HL-60 (cell line): ENCODE results near the gene SH3D19.
"Not testable (repeated sequence)": the region's sequence is repeated elsewhere in the genome, so short reads cannot be mapped to it uniquely, and the experiment has no call there.

Source experiments
- DNase-seq, 2 experiments: peaks; one replicate each; pipeline ENCODE4 v3.0.0-alpha.2; 2010 to 2020; ENCODE audit warnings: low read depth in 1 of 2, low spot score in 1 of 2
- H3K27ac ChIP-seq: fragments of 250-450 bp; sonication (Bioruptor Pico); replicated peaks from 2 replicates; pipeline ENCODE4 v1.5.1; 2020; ENCODE audit warnings: mild to moderate bottlenecking, moderate library complexity
- H3K27me3 ChIP-seq: fragments of 250-450 bp; sonication (Bioruptor Pico); 2 replicates; pipeline ENCODE4 v1.5.1; 2021; ENCODE audit warnings: mild to moderate bottlenecking, moderate library complexity; ENCODE audit not compliant: insufficient read depth, poor library complexity, severe bottlenecking
- H3K4me3 ChIP-seq: replicated peaks from 2 replicates; pipeline ENCODE4 v1.5.1; 2011; ENCODE audit warnings: mild to moderate bottlenecking, control low read depth, low read length; ENCODE audit not compliant: insufficient read depth
- CTCF ChIP-seq: IDR thresholded peaks from one replicate; pipeline ENCODE4 v1.5.1; 2011; ENCODE audit warnings: low read length, control low read depth, inconsistent platforms; ENCODE audit not compliant: insufficient read depth
- GABPA ChIP-seq: IDR thresholded peaks from 2 replicates; pipeline ENCODE4 v1.6.1; 2012; ENCODE audit warnings: low read depth
- POLR2AphosphoS5 ChIP-seq: IDR thresholded peaks from 2 replicates; pipeline ENCODE4 v1.6.1; 2012; ENCODE audit warnings: low read depth
- REST ChIP-seq: IDR thresholded peaks from 2 replicates; pipeline ENCODE4 v1.6.1; 2012; ENCODE audit warnings: low read depth; ENCODE audit not compliant: insufficient replicate concordance
- SPI1 ChIP-seq: IDR thresholded peaks from 2 replicates; pipeline ENCODE4 v1.6.1; 2012; ENCODE audit warnings: low read depth, mild to moderate bottlenecking, borderline replicate concordance

Gene SH3D19

GRCh38 chr4:151255226-151255625 lies 70.2 kb downstream of the SH3D19 start:
- DNase-seq, result not testable (repeated sequence)

GRCh38 chr4:151251603-151252304 lies 73.7 kb downstream of the SH3D19 start:
- Histone ChIP-seq H3K4me3 (no peak overlapping the region), H3K27me3 (no peaks in the 10 kb centered on the region), H3K27ac (no peak overlapping the region)
- DNase-seq, result no peak
- TF ChIP-seq POLR2AphosphoS5 (no peak), CTCF (no peak), GABPA (no peak), REST (no peak), SPI1 (no peak)

More at GRCh38 chr4:151255226-151255625, 70.2 kb downstream of the SH3D19 start:
- H3K27ac ChIP-seq, H3K4me3 ChIP-seq, H3K27me3 ChIP-seq: not testable (repeated sequence)

GRCh38 chr4:151250706-151251105 lies 74.7 kb downstream of the SH3D19 start:
- Histone ChIP-seq H3K27me3 (peaks cover 2% of the 10 kb centered on the region), H3K4me3 (no peak overlapping the region), H3K27ac (no peak overlapping the region)
- DNase-seq, result no peak
- TF ChIP-seq POLR2AphosphoS5 (no peak), REST (no peak), SPI1 (no peak), GABPA (no peak), CTCF (no peak)

- TF ChIP-seq GABPA (no peak), CTCF (no peak), REST (no peak), POLR2AphosphoS5 (no peak), SPI1 (no peak)
- H3K27me3 ChIP-seq, result peaks cover 7% of the 10 kb centered on the region
These were observed 76.9 kb downstream of the SH3D19 start for GRCh38 chr4:151248519-151248918.

More at GRCh38 chr4:151248519-151248918, 76.9 kb downstream of the SH3D19 start:
- no peak overlapping the region for H3K4me3 ChIP-seq
- H3K27ac ChIP-seq, result no peak overlapping the region
- no peak for DNase-seq
